ENCODE data around the gene CHAC1. TPM values are rescaled to one million over a fixed set of nuclear protein-coding genes. Genes with fewer than 3 reads are reported as not detected.

CHAC1 gene
- polyA plus RNA-seq, 3 donors, result 0.15 TPM; not detected in 2

GRCh38 chr15:41001524-41002214 is 48.4 kb downstream of the CHAC1 start:
- no peak overlapping the region for H3K4me3 ChIP-seq (replicated peaks in 1 of 3; ENCODE audit: low read depth in 2 of 3, low read length in 3 of 3)
- Mint-ChIP-seq H3K27me3 (ENCODE audit: low read depth in 3 of 3) (peaks cover 0 to 1% (median 0%) of the 10 kb centered on the region in 3 donors), H3K4me1 (no peaks in the 10 kb centered on the region), H3K36me3 (peaks cover 69 to 84% of the 10 kb centered on the region in 2 donors), H3K27ac (peak overlapping the region in 1 of 7 donors; percentile 66), H3K9me3 (no peaks in the 10 kb centered on the region), H3K4me3 (no peak overlapping the region)
- H3K36me3 ChIP-seq (replicated peaks in 1 of 2; ENCODE audit: control insufficient read depth in 1 of 2, insufficient read depth in 2 of 2, low read length in 2 of 2), result peaks cover 79 to 99% of the 10 kb centered on the region in 2 donors
- no peak overlapping the region for H3K9ac ChIP-seq (ENCODE audit: insufficient read depth, low read length, poor library complexity, severe bottlenecking)
- no peaks in the 10 kb centered on the region for H4K20me1 ChIP-seq (ENCODE audit: insufficient read depth, low read length)
- no peaks in the 10 kb centered on the region for H3K27me3 ChIP-seq (ENCODE audit: control insufficient read depth in 2 of 2, insufficient read depth in 2 of 2, low read length in 2 of 2)
- no peak overlapping the region for H3K27ac ChIP-seq (ENCODE audit: low read depth in 1 of 2, low read length in 2 of 2)
- no peak for TF ChIP-seq CTCF (IDR thresholded peaks at IDR 0.05)
- no peaks in the 10 kb centered on the region for H3K4me1 ChIP-seq (ENCODE audit: control insufficient read depth in 1 of 2, insufficient read depth in 2 of 2, low read length in 2 of 2)
- 100% methylated on average over 2 of the region's 5 CpGs for WGBS (ENCODE audit: insufficient coverage)
- DNase-seq, result no peak
- no peak overlapping the region for H3K4me2 ChIP-seq (replicated peaks; ENCODE audit: extremely low read depth, low read length, poor library complexity, severe bottlenecking)
- no peak overlapping the region for H2AFZ ChIP-seq (ENCODE audit: insufficient read depth, low read depth, low read length, poor library complexity, severe bottlenecking)
- H3K79me2 ChIP-seq (ENCODE audit: insufficient read depth, low read length), result no peaks in the 10 kb centered on the region
- no peaks in the 10 kb centered on the region for H3K9me3 ChIP-seq (replicated peaks in 1 of 2; ENCODE audit: control insufficient read depth in 1 of 2, insufficient read depth in 1 of 2, low read length in 2 of 2)
- intact Hi-C loops (cut with micrococcal nuclease), result no loop called here

- intact Hi-C loops (cut with micrococcal nuclease), result no loop called here
- Mint-ChIP-seq H3K4me1 (no peaks in the 10 kb centered on the region), H3K4me3 (no peak overlapping the region), H3K27ac (no peak overlapping the region), H3K36me3 (peaks cover 67 to 80% of the 10 kb centered on the region in 2 donors), H3K27me3 (ENCODE audit: low read depth in 3 of 3) (peaks cover 0 to 1% (median 0%) of the 10 kb centered on the region in 3 donors), H3K9me3 (no peaks in the 10 kb centered on the region)
- Histone ChIP-seq H3K27me3 (ENCODE audit: control insufficient read depth in 2 of 2, insufficient read depth in 2 of 2, low read length in 2 of 2) (no peaks in the 10 kb centered on the region), H2AFZ (ENCODE audit: insufficient read depth, low read depth, low read length, poor library complexity, severe bottlenecking) (no peak overlapping the region), H3K4me2 (replicated peaks; ENCODE audit: extremely low read depth, low read length, poor library complexity, severe bottlenecking) (no peak overlapping the region), H3K27ac (ENCODE audit: low read depth in 1 of 2, low read length in 2 of 2) (no peak overlapping the region), H3K4me3 (replicated peaks in 1 of 3; ENCODE audit: low read depth in 2 of 3, low read length in 3 of 3) (no peak overlapping the region), H3K79me2 (ENCODE audit: insufficient read depth, low read length) (no peaks in the 10 kb centered on the region), H3K9me3 (replicated peaks in 1 of 2; ENCODE audit: control insufficient read depth in 1 of 2, insufficient read depth in 1 of 2, low read length in 2 of 2) (no peaks in the 10 kb centered on the region), H3K4me1 (ENCODE audit: control insufficient read depth in 1 of 2, insufficient read depth in 2 of 2, low read length in 2 of 2) (no peaks in the 10 kb centered on the region), H3K36me3 (replicated peaks in 1 of 2; ENCODE audit: control insufficient read depth in 1 of 2, insufficient read depth in 2 of 2, low read length in 2 of 2) (peaks cover 62 to 93% of the 10 kb centered on the region in 2 donors), H3K9ac (ENCODE audit: insufficient read depth, low read length, poor library complexity, severe bottlenecking) (no peak overlapping the region), H4K20me1 (ENCODE audit: insufficient read depth, low read length) (peaks cover 2% of the 10 kb centered on the region)
- DNase-seq, result no peak
- no peak for TF ChIP-seq CTCF (IDR thresholded peaks at IDR 0.05)
- no CpG with 5 or more reads among the region's 3 CpGs for WGBS (ENCODE audit: insufficient coverage)
These were observed 51.2 kb downstream of the CHAC1 start for GRCh38 chr15:41004490-41004889.

Small RNAs within 50 kb of the gene (small RNA-seq; reads per million reads assigned to genes)
- gene ISCA1P4 (ENCODE audit: insufficient read length, low read depth), result not detected

Other genes starting within 250 kb of the CHAC1 start
- gene RMDN3, start 198.2 kb upstream of the CHAC1 start, polyA plus RNA-seq, result 10 to 100 TPM in 2 of 3 donors, 1 to 10 TPM in 1; 9.8 to 13.5 (median 13.2) TPM
- 10 to 100 TPM; 19.1 to 46.7 (median 45.9) TPM for gene GCHFR, start 189.4 kb upstream of the CHAC1 start, polyA plus RNA-seq
- under 1 TPM in 2 of 3 donors, not detected in 1; 0.23 to 0.25 TPM for gene C15orf62, start 183.5 kb upstream of the CHAC1 start, polyA plus RNA-seq
- 10 to 100 TPM in 2 of 3 donors, 1 to 10 TPM in 1; 8.2 to 62.9 (median 10.3) TPM for gene ZFYVE19, start 146.4 kb upstream of the CHAC1 start, polyA plus RNA-seq
- gene DNAJC17, start 146.0 kb upstream of the CHAC1 start, polyA plus RNA-seq, result 10 to 100 TPM; 15.7 to 31.6 (median 21.5) TPM
- not detected for gene PPP1R14D, start 124.8 kb upstream of the CHAC1 start, polyA plus RNA-seq
- 10 to 100 TPM; 17.1 to 46.5 (median 21.5) TPM for gene SPINT1, start 109.4 kb upstream of the CHAC1 start, polyA plus RNA-seq
- gene RHOV, start 79.2 kb upstream of the CHAC1 start, polyA plus RNA-seq, result under 1 TPM in 1 of 3 donors, not detected in 2; 0.08 TPM
- 10 to 100 TPM; 12.1 to 22.8 (median 21.8) TPM for gene VPS18, start 59.0 kb upstream of the CHAC1 start, polyA plus RNA-seq
- under 1 TPM in 1 of 3 donors, not detected in 2; 0.07 TPM for gene DLL4, start 24.1 kb upstream of the CHAC1 start, polyA plus RNA-seq
- gene INO80, start 162.8 kb downstream of the CHAC1 start, polyA plus RNA-seq, result 10 to 100 TPM in 1 of 3 donors, 1 to 10 TPM in 2; 2.3 to 13.1 (median 2.4) TPM